SU-DHL-6 (cell line): Measurements from ENCODE around the gene CXCR5.

Experiments
- EZH2phosphoT487 ChIP-seq: fragments of 200-600 bp; sonication (generic), shearing (Covaris generic); conservative IDR thresholded peaks from 2 replicates; pipeline ENCODE4 v1.6.1; 2018; ENCODE audit warnings: mild to moderate bottlenecking, antibody characterized with exemption, low read length, moderate library complexity, mixed read lengths
- TF ChIP-seq, protein P1 (sequence below): fragments of 200-600 bp; sonication (generic); IDR thresholded peaks from one replicate; pipeline ENCODE4 v1.5.1; 2017; ENCODE audit warnings: antibody characterized with exemption, mild to moderate bottlenecking, low read length, moderate library complexity; ENCODE audit not compliant: insufficient read depth, poor library complexity, severe bottlenecking

GRCh38 chr11:118842369-118842768 is 41.3 kb upstream of the CXCR5 start:
- TF ChIP-seq, protein P1, sequence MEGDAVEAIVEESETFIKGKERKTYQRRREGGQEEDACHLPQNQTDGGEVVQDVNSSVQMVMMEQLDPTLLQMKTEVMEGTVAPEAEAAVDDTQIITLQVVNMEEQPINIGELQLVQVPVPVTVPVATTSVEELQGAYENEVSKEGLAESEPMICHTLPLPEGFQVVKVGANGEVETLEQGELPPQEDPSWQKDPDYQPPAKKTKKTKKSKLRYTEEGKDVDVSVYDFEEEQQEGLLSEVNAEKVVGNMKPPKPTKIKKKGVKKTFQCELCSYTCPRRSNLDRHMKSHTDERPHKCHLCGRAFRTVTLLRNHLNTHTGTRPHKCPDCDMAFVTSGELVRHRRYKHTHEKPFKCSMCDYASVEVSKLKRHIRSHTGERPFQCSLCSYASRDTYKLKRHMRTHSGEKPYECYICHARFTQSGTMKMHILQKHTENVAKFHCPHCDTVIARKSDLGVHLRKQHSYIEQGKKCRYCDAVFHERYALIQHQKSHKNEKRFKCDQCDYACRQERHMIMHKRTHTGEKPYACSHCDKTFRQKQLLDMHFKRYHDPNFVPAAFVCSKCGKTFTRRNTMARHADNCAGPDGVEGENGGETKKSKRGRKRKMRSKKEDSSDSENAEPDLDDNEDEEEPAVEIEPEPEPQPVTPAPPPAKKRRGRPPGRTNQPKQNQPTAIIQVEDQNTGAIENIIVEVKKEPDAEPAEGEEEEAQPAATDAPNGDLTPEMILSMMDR = no peak
- no peak for TF ChIP-seq EZH2phosphoT487
